Neural crest cell (in vitro differentiated cells): Measurements from ENCODE around the gene LAMB4. TPM values are rescaled to one million over a fixed set of nuclear protein-coding genes. Genes with fewer than 3 reads are reported as not detected.

Experiments used
- DNase-seq: peaks from one replicate; pipeline ENCODE4 v3.0.0; 2021; ENCODE audit warnings: low read depth, mixed read lengths, low spot score
- H3K27ac Mint-ChIP-seq: one replicate; pipeline ENCODE4 v1.8.0; 2021; ENCODE audit warnings: mild to moderate bottlenecking, mixed read lengths; ENCODE audit not compliant: unreplicated experiment
- H3K27me3 Mint-ChIP-seq: 2 replicates; pipeline ENCODE4 v1.8.0; 2021; ENCODE audit warnings: low read depth, mild to moderate bottlenecking, mixed read lengths
- H3K36me3 Mint-ChIP-seq: 2 replicates; pipeline ENCODE4 v1.8.0; 2021; ENCODE audit warnings: low read depth, mild to moderate bottlenecking, mixed read lengths
- H3K4me1 Mint-ChIP-seq: 2 replicates; pipeline ENCODE4 v1.8.0; 2021; ENCODE audit warnings: mixed read lengths
- H3K4me3 Mint-ChIP-seq: one replicate; pipeline ENCODE4 v1.8.0; 2021; ENCODE audit warnings: mild to moderate bottlenecking, mixed read lengths
- H3K9me3 Mint-ChIP-seq: 2 replicates; pipeline ENCODE4 v1.8.0; 2021; ENCODE audit warnings: mixed read lengths
- CTCF ChIP-seq: fragments of 200-600 bp; sonication (generic); conservative IDR thresholded peaks from 2 replicates; pipeline ENCODE4 v1.5.0; 2021; ENCODE audit warnings: antibody characterized with exemption, mild to moderate bottlenecking
- total RNA-seq: library from RNA; stranded (reverse); gene quantifications from 2 replicates; pipeline ENCODE4 v1.2.1, GENCODE V29; 2021

The LAMB4 gene
- total RNA-seq, 1 donor from 2014 or later, result 0.16 TPM

GRCh38 chr7:108093341-108093740, 36.8 kb downstream of the LAMB4 start:
- Mint-ChIP-seq H3K9me3 (no peaks in the 10 kb centered on the region), H3K36me3 (no peaks in the 10 kb centered on the region), H3K4me3 (no peak overlapping the region), H3K27me3 (no peaks in the 10 kb centered on the region), H3K27ac (no peak overlapping the region), H3K4me1 (peaks cover 16% of the 10 kb centered on the region)
- DNase-seq, result no peak
- no peak for TF ChIP-seq CTCF

- no peak overlapping the region for H3K4me3 Mint-ChIP-seq
- no peak for TF ChIP-seq CTCF
- H3K36me3 Mint-ChIP-seq, result no peaks in the 10 kb centered on the region
- no peaks in the 10 kb centered on the region for H3K9me3 Mint-ChIP-seq
- H3K4me1 Mint-ChIP-seq, result peaks cover 16% of the 10 kb centered on the region
- no peak for DNase-seq
- H3K27me3 Mint-ChIP-seq, result no peaks in the 10 kb centered on the region
- no peak overlapping the region for H3K27ac Mint-ChIP-seq
These were observed 38.7 kb downstream of the LAMB4 start for GRCh38 chr7:108091461-108091831.

GRCh38 chr7:108090791-108091460, 39.2 kb downstream of the LAMB4 start:
- Mint-ChIP-seq H3K27ac (no peak overlapping the region), H3K4me3 (no peak overlapping the region), H3K4me1 (peaks cover 13% of the 10 kb centered on the region), H3K27me3 (no peaks in the 10 kb centered on the region), H3K36me3 (no peaks in the 10 kb centered on the region), H3K9me3 (no peaks in the 10 kb centered on the region)
- no peak for DNase-seq
- TF ChIP-seq CTCF, result no peak

- Mint-ChIP-seq H3K36me3 (no peaks in the 10 kb centered on the region), H3K4me3 (no peak overlapping the region), H3K27ac (no peak overlapping the region), H3K4me1 (peaks cover 4% of the 10 kb centered on the region), H3K27me3 (no peaks in the 10 kb centered on the region), H3K9me3 (no peaks in the 10 kb centered on the region)
- TF ChIP-seq CTCF, result no peak
- no peak for DNase-seq
These were observed 40.8 kb downstream of the LAMB4 start for GRCh38 chr7:108089381-108089780.

- H3K27ac Mint-ChIP-seq, result no peak overlapping the region
These were observed 41.4 kb downstream of the LAMB4 start for GRCh38 chr7:108088729-108089128.

More at GRCh38 chr7:108088729-108089128, 41.4 kb downstream of the LAMB4 start:
- H3K9me3 Mint-ChIP-seq, result peaks cover 2% of the 10 kb centered on the region
- H3K27me3 Mint-ChIP-seq, result no peaks in the 10 kb centered on the region
- peaks cover 6% of the 10 kb centered on the region for H3K4me1 Mint-ChIP-seq
- DNase-seq, result no peak
- no peaks in the 10 kb centered on the region for H3K36me3 Mint-ChIP-seq
- TF ChIP-seq CTCF, result no peak
- no peak overlapping the region for H3K4me3 Mint-ChIP-seq
